HG03469 (cell line): Measurements from ENCODE around the gene DAAM1.

Experiments used
- ATAC-seq: cut with Tn5 transposase; IDR thresholded peaks from one replicate; pipeline ENCODE4 v1.9.1; 2021; ENCODE audit warnings: mild to moderate bottlenecking, moderate library complexity, moderate number of reproducible peaks; ENCODE audit not compliant: unreplicated experiment

DAAM1 gene

DNA sequence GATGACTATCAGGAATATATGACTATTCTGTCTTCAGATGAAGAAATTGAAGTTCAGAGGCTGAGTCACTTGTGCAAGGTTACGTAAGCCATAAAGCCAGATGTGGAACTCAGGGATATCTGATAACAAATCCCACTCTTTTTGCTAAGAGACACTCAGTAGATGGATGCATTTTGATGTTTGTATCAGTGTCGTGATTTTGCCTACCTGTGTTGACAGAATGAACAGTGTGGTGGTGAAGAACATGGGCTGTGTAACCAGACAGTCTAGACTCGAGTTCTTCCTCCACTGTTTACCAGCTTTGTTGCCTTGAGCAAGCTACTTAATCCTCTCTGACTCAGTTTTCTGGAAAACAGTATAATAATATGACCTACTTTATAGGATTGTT is 93.9 kb downstream of the DAAM1 start:
- no peak for ATAC-seq

GRCh38 chr14:59283361-59283760 is 94.9 kb downstream of the DAAM1 start:
- ATAC-seq, result no peak

- ATAC-seq, result no peak
Measured at GRCh38 chr14:59284059-59284458, 95.6 kb downstream of the DAAM1 start.

DNA sequence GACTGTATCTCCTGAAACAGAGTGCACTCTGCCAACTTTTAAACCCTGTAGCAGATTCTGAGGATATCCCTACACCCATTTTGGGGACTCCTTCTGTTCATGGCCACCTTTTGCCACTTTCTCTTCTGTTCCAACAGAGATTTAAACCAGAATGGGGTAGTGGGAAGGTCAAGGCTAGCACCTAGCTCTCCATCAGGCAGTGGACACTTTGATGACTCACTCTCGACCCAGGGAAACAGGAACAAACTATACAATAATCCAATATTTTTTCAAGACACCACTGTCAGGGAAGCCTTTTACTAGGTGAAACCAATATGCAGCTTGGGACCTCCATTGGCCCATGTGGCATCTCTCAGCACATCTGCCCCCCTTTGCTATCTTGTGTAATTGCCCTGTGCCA is 103.6 kb downstream of the DAAM1 start:
- no peak for ATAC-seq

DNA sequence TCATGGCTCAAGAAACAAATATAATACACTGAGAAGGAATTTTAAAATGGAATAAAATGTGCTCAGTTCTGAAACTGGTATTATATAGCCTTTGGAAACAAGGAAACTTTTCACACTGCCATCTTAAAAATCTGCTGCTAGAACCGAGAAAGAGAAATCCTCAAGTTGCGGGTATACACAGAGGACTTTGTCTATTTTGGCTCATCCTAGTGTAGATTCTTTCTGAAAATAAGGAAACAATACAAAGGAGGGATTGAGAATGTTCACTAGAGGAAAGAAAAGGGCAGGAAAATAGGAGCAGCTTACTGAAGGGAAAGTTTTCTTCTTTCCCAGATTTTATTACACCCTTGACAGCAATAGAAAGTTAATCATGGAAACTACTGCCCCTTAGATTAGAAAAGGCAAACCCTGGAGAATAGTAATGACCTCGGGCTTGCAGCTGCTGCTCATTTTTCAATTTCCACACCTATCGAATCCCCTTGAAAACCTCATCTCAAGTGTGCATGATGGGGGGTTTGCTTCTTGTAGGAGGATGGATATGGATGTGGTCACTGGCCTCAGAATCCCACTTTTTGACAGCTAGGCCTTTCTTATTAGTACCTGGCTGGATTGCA is 104.6 kb downstream of the DAAM1 start:
- ATAC-seq, result no peak

GRCh38 chr14:59293935-59294661 is 105.6 kb downstream of the DAAM1 start:
- no peak for ATAC-seq

DNA sequence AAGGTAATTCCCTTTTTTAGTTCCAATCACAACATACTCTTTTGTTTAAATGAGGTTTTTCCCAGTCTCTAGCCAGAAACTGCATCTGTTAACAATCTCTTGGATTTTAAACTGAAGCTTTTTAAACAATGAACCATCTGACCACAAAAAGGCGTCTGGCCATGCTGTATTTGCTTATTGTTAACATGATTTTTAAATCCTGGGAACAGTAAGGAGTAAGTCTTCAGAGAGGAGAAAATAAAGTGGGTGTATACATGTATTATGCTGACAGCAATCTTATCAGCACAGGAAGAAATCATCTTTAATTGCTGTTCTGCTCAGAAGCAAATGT is 106.2 kb downstream of the DAAM1 start:
- no peak for ATAC-seq

DNA sequence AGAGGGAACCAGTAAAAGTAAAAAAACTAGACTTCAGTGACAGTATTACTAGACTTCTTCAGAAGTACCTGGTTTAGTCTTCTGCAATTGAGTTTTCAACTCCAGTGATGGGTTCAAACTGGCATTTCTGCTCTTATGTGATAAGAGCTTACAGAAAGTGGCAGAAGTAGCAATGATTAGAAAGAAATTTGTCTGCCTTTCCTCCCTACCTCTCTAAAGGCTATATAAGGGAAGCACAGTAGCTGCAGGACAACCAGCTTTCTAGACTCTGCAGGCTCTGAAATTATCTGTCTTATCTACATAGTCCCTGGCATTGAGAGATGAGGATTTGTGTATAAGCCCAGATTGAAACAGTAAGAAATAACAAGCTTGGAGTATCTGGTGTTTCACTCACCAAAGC is 107.5 kb downstream of the DAAM1 start:
- no peak for ATAC-seq

DNA sequence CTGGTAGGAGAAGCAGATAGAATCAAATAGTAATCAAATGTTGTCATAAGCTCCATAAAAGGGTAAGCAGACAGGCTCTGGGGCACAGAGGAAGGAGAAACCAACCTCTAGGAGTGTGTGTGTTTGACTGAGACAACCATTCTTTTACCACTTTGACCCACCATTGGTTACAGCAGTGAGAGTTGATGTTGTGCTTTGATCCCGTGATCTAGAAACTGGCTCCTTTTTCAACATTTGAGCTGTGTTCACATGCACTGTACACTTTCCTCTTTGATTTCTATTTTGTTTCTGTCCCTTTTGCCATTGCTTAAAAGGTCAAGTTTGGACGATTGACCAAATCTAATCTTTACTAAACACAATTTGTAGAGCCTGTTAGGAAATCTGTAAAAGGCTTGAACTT is 108.0 kb downstream of the DAAM1 start:
- no peak for ATAC-seq

DNA sequence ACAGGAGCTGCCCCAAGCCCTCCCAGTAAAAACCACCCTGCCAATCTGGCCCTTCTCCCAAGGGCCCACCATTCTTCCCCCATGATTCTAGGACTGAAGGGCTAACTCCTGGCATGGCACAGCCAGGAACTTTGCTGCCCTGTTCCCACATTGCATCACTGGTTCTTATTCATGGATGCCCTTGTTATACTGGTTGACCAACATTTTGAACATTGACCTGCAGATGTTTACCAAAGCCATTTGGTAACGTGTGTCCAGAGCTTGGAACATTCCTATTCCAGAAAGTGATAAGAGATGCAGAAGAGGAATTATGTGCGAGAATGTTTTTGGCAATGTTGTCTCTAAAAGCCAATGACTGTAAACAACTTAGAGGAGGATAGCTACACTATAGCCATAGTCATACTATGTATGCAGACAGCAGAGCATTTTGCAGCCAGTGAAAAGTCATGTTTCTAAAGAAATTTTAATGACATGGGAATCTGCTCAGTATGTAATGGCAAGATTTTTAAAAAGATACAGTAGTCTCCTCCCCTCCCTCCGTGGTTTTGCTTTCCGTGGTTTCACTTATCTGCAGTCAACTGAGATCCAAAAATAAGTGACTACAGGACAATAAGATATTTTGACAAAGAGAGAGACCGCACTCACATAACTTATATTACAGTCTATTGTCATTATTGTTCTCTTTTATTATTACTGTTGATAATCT is 108.8 kb downstream of the DAAM1 start:
- no peak for ATAC-seq

DNA sequence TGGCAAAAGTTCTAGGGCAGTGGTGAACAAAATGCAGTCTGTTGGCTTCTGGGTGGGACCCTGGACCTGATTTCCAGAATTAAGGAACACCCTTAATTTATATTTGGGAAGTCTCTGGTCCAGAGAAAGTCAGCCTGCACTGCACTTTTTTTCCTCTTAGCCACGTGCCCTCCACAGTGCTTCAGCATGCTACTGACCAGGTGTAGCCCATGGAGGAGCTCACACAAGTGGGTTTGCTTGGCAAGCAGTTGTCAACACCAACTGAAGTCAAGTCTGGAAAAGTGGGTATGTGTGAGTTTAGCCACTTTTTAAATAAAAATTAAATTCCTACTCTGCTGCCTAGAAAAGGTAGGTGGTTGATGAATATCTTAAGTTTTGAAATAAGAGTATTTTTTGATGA is 111.3 kb downstream of the DAAM1 start:
- ATAC-seq, result no peak

GRCh38 chr14:59301354-59301753 is 112.9 kb downstream of the DAAM1 start:
- peak; percentile 76 for ATAC-seq

- ATAC-seq, result no peak
Measured at GRCh38 chr14:59302313-59302712, 113.8 kb downstream of the DAAM1 start.

DNA sequence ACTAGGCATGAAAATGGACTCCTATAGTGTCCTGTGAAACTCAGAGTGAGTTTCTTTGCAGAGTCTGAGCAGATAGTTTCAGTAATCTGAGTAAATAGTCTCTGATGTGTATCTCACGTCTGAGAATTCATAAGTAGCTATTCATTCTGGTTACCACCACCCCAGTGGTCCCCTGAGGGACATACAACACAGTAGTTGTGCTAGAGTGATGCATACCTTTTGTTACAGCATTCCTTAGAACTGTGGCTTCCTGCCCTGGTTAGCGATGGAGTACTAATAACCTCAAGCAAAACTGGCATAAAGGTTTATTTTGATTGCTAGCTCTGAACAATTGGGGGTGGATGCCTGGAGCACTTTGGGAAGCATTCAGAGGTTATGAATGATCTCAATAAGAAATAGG is 114.7 kb downstream of the DAAM1 start:
- no peak for ATAC-seq

- no peak for ATAC-seq
Measured at GRCh38 chr14:59305231-59305630, 116.8 kb downstream of the DAAM1 start.

DNA sequence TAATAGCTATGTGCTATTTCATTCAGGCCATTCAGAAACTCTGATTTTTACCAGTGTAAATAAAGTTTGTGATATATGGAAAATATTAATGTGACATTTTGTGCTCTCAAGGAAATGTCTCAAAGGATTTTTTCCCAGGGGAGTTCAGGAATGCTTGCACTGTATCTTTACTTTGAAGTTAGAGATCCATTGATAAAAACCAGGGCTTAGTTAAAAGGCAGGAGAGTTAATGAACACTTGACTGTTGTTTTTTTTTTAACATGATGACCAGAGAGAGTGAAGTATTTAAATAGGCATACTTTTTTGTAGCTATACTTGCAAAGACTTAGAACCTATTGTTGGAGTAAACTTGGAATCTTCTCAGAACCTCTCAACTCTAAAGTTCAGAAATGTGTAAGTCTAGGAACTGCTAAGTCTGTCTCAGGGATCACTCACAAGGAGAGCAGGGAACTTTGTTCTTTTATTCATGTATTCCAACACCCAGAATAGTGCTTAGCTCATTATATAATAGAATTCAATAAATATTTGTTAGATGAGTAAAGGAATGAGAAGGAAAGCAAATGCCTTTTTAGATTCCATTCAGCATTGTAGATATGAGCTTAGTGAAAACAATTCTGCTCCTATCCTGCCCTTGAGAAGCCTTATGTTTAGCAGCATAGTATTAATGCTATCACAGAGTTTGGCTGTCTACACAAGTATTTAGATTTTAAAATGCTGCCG is 117.5 kb downstream of the DAAM1 start:
- no peak for ATAC-seq

GRCh38 chr14:59306775-59307174 is 118.3 kb downstream of the DAAM1 start:
- no peak for ATAC-seq

DNA sequence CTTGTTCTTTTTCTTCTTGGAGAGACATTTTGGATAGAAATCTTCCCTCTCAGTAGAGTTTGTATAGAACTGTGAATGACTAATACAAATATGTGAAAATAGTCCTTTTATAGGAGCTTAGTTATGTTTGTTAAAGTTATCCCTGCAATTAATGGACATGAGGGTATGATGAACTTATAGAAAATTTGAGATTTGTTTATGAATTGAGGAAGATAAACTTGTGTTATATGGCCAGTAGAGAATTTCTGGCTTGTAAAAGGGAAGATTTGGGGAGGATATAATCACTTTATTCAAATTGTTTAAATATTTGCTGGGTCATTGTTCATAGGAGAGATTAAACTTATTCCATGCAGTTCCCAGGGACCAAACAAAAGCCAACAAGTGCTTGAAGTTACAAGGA is 119.6 kb downstream of the DAAM1 start:
- no peak for ATAC-seq

GRCh38 chr14:59308673-59309072 is 120.2 kb downstream of the DAAM1 start:
- no peak for ATAC-seq

DNA sequence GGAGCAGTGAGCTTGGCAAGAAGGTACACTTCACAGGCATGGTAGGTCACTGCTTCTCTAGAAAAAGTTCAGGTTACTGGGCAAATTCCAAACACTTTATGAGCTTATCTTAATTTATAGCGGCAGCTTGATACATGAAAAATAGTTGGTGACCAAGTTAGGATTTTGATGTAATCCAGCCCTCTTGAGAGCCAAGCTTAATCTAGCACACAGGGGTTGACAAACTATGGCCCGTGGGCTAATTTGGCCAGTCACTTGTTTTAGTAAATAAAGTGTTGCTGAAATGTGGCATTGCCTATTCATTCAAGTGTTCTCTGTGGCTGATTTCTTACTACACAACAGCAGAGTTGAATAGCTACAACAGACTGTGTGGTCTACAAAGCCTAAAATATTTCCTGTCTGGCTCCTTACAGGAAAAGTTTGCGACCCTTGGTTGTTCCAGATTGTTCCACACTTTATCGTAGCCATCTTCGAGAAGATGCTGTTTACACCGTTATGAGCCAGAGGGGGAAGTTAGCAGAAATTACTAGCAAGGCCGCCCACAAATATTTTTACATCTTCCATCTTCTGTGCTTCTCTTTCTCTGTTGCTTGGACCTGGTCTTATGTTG is 120.9 kb downstream of the DAAM1 start:
- no peak for ATAC-seq

DNA sequence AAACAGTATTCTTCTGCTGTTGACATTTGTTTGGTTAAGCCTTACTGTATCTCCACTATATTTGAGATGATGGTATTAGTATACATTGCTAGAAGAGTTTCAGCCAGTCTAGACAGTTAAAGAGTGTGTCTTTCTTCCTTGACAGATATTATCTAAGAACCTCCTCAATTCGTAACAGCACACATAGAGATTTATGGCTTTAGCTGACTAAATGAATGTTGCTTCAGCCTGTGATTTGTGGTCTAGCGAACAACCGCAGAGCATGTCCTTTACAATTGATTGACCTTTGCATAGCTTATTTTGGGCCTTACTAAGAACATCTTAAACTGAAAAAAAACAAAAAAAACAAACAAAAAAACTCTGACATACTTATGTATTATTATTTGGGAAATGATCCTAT is 122.2 kb downstream of the DAAM1 start:
- ATAC-seq, result no peak
